ENCODE results near the gene EDDM13.

GRCh38 chr19:56295531-56296455, 23.2 kb downstream of the EDDM13 start:
- no peak for TF ChIP-seq CTCF (IDR thresholded peaks at IDR 0.05; ENCODE audit: low read length)
- TF ChIP-seq EZH2 (optimal IDR thresholded peaks at IDR 0.05; ENCODE audit: low read depth, low read length), result no peak
- no peak for TF ChIP-seq EZH2phosphoT487 (IDR thresholded peaks at IDR 0.05; ENCODE audit: low read length)

Data from MM.1S (cell line).